GM21390 (cell line): Measurements from ENCODE around the gene XPNPEP1.

Experiments
- ATAC-seq: cut with Tn5 transposase; IDR thresholded peaks from one replicate; pipeline ENCODE4 v1.9.1; 2021; ENCODE audit not compliant: unreplicated experiment

Gene XPNPEP1

DNA sequence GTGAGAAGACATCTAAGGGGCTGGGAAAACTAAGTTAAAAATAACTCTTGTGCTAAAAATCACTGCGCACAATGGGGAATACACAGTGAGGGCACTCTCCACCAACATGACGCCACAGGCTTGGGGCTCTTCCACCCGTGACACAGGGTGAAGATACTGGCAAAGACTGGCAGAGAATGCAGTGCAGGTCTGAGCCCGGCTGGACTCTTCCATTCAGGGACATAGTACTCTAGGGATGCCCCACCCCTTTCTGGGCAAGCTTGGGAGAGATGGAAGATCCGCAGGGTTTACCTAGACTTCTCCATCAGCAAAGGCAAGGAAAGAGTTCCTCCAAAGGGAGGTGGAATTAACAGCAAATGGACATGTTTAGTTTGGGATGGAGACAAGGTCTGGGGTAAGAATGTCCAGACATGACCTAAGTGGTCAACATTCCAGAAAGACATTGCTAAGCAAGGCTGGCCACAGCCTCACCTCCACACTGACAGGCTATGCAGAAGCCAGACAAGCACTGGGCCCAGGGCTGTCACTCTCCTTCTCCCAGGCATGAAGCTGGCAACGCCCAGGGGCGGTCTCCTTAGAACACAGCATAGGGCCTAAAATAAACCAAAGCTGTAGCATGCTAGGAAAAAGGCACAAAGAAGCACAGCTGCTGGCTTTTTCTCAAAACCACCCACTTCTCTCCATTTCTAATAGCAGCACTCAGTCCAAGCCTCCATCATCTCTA lies 28.1 kb downstream of the XPNPEP1 start:
- ATAC-seq = no peak

DNA sequence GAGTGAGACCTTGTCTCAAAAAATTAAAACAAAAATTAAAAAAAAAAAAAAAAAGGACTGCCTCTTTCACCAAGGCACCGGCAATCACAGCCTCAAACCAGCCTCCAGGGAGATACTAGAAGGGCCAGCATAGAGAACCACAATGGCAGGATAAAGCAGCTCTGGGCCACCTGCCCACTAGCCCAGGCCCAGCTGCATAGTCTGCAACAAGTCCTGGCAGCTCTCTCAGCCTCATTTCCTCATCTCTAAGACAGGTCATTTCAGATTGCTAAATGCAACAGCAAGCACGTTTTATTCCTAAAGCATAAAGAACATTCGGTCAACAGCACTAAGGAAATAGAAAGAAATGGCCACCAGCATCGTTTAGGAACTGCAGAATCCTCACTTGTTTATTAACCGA lies 28.8 kb downstream of the XPNPEP1 start:
- ATAC-seq = no peak

DNA sequence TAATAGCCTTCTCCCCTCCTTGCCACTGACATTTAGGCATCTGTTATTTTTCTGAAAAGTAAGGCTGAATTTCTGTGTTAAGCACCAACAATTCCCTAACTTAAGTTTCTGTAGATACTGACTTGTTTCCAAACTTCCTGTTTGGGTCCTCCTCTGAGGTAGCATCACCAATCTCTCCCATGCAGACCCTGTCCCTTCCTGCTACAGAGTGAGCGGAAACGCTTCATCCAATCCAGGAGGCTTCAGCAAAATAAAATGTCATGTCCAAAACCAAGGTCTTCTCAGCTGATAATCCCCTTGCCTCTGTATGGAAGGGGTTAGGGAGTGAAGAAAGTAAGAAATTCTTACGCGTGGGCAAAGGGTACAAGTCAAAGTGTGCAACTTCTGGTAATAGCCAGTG lies 29.9 kb downstream of the XPNPEP1 start:
- no peak for ATAC-seq

DNA sequence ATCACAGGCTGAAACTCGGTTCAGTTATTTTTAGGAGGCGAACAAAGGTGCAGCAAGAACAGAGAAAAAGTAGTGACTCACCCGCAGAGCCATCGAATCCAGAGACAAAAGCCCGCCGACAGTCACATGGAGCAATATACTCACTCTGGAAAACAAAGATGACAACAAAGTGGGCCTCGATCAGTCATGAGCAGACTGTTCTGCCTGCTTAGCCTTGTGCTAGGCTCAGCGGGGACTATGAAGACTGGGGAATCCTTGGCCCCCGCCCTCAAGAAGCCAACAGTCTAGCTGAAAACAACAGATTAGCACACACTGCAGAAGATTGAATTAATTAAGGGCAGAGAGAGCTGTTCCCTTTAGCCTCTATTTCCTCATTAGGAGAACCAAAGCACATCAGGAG lies 30.4 kb downstream of the XPNPEP1 start:
- no peak for ATAC-seq

DNA sequence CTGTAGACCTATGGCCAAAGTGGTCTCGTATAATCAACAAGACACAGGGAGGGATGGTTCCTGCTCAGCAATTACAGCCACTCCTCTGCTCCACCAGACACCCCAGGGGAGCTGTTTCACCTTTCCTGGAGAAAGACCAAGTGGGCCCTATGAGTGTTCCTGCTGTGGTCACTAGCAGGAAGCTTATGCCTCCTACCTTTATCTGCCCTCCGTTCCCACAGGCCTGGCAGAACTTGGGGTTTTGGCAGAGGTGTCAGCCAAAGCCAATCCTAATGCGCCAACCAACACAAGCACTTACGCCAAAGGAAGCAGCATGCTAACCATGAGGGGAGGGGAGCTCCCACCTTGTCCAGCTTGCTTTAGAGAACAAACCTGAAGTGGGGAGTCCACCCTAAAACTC lies 31.2 kb downstream of the XPNPEP1 start:
- no peak for ATAC-seq

DNA sequence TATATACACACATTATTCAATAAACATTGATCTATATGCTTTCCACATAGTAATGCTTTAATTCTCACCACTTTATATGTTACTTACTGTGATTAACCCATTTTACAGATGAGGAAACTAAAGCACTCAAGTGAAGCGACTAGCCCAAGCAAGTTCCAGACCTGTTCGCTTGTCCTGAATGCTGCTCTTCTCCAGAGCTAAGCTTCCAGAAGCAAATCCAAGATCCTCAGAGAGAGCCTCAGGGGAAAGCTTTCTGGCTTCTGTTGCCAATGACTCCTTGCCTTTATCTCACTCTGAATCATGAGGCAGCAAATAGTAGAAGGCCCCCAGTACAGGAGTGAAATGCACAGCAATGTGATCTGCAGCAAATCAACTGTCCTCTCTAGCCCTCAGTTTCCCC lies 32.2 kb downstream of the XPNPEP1 start:
- ATAC-seq = no peak

DNA sequence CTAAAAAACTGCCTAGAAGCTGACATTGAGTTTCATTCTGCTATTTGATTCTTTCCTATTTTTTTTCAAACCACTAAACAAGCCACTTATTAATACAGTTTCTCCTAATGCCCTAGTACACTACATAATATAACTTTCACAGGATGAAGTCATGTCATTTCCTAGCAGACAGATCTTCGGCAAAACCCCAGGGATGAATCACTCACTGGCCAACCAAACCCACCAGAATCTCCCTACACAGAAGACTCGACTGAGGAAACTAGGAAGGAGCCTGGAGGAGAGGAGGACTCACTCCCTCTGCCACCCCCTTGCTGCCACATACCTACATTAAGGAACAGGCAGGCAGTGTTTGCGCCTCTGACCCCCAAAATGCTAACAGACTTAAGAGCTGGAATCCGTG lies 33.4 kb downstream of the XPNPEP1 start:
- no peak for ATAC-seq

DNA sequence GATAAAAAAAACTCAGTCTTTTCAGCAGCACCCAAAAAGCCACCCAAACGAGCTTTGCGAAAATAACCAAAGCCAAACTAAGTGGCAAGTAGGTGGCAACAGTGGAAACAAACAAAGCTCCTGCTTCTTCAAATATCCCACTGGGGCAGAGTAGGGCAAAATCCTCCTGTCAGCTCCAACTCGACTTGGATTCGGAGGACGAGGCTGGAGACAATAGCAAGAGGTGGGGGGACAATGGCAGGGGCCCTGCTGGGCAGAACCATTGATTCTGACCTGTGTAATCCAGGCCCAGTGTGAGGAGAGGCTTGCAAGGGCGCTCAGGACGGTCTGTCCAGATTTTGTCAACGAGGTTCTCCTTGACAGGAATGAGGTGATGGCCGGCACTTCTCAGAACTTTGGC lies 35.5 kb downstream of the XPNPEP1 start:
- no peak for ATAC-seq

DNA sequence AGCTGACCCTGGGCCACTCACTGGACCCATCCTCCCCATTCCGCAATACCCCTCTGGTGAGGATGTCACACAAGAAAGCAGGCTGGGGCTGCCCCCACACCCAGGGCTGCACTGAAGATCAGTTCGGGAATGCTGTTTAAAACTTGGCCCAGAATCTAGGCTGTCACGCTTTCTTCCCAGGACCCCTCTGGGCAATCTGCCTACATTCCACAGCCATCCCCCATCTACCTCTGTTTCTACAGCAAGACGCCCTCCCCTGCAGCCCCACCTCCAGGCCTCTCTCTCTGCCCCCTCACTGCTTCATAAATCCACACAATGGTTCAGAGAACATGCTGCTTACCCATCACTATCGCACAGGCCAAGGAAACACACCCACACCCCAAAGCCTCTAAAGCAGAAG lies 36.1 kb downstream of the XPNPEP1 start:
- no peak for ATAC-seq

DNA sequence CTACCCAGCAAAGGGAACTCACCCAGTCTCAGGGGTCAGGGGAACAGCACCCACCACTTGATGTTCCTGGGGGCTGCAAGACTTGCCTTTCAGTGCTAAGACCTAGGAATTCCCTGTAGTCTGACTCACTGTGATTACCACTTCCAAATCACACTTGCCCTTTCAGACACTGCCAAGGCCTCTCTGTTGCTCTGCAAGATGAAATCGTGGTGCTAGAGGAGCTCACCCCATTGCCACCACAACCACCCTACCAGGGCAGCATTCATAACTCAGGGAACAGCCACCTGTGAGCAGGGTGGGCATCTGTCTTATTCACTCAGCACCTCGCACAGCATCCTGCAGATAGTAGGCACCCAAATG lies 36.5 kb downstream of the XPNPEP1 start:
- ATAC-seq = no peak

DNA sequence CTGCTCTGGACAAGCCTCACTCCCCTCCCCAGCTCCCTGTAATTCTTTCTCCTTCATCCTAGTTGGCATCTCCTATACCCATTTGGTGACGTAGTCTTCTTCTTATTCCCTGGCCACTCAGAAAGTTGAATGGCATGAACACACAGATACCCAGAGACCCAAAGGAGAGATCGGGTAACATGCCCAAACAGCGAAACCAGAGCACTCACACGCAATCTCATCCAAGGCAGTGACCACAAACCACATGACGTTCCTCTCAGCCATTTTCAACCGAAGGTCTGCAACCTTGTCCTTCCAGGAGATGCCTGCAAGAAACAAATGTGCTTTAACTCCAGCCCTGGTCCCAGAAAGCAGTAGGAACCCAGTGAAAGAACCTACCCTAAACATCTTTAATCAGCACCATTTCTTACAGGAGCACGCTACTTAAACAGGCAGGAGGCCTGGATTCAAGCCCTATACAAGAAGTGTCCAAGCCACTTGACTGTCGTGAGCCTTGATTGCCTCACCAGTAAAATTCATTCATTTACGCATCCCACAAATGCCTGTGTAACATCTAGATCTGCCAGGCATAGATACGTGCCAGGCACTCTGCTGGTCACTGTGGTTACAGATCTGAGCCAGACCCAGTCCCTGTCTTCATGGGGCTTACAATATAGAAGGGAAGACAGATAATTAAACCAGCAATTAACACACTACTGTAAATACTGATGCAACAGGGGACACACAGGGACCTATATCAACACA lies 37.1 kb downstream of the XPNPEP1 start:
- ATAC-seq = no peak

DNA sequence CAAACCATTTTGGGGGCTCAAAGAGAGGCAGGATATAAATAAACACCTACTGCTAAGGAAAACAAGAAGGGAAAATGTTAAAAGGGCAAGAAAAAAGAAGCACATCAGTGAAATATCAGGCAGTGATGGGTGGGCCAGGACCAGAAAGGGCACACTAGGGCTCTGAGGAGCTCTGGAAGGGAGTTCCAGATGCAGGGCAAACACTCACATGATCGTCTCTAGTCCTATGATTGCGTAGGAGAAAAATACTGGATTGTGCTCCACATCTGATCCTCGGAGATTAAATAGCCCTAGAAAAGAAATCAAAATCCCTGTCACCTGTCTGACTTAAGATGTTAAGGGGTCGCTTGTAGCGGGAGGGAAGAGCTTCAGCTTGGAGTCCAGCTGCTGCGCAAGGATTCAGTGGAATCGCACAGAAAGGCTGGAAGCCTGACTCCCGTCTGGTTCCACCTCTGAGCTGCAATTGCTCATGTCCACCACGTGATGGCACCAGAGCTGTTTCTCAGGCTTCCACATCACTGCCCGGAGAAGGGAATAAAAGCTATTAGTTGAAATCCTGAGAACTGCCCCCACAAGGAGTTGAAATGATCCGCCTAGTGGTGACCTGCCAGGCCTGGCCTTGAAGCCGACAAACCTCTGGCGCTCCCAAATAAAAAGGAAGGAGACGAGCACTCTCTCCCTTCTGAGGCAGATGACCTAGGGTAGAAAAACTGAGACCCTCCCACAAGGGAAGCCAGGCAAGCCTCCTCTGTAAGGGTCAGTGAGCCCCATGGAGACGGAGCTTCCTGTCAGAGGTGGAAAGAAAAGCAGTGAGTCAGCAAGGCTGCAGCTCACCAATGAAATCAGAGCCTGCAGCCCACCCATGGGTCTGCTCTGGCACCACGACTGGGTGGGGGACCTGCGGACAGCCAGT lies 39.2 kb downstream of the XPNPEP1 start:
- peak; percentile 72 for ATAC-seq

DNA sequence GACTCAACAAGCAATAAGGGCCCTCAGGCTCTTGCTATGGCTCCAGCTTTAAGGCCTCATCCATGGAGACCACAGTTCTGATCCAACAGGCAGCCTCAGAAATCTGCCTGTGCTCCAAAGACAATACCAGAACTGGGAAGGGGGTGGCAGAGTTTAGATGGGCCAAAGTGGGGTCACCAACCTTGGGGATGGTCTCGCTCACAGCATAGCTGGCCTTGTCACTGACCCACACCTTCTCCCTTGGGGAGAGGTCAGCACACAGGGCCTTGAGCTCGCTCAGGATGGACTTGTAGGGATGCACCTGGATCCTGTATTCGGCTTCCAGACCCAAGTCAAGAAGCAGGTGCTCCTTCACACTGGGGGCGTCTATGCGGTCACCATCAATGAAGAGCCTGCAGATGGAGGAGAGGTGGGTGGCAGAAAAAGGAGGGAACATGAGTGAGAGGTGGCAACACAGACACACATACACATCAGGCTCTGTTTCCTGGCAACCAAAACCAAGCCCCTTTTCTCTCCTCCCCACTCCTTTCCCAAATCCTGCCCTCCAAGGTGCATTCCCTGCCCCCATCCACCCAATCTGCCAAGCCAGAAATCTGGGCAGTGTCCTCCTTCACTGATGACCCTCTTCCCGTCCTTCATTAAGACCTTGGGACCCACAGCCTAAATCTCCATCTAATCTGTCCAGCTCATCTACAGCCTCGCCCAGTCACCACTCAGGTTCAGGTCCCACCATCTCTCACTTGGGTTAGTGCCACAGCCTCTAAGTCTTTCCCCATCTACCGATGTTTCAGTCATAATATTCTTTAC lies 40.9 kb downstream of the XPNPEP1 start:
- no peak for ATAC-seq

DNA sequence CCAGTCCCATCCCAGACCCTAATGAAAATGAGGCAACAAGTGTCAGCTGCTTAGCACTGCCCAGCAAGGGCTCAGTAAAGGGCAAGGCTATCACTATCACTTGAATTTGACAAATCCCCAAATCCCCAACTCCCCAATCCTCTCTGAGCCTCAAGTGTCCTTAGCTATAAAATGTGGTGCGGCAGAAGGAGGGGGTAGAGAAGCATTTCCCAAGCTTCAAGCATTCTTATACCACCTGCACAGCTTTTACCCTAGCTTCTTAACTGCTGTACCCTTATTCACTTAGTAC lies 41.6 kb downstream of the XPNPEP1 start:
- ATAC-seq = no peak

DNA sequence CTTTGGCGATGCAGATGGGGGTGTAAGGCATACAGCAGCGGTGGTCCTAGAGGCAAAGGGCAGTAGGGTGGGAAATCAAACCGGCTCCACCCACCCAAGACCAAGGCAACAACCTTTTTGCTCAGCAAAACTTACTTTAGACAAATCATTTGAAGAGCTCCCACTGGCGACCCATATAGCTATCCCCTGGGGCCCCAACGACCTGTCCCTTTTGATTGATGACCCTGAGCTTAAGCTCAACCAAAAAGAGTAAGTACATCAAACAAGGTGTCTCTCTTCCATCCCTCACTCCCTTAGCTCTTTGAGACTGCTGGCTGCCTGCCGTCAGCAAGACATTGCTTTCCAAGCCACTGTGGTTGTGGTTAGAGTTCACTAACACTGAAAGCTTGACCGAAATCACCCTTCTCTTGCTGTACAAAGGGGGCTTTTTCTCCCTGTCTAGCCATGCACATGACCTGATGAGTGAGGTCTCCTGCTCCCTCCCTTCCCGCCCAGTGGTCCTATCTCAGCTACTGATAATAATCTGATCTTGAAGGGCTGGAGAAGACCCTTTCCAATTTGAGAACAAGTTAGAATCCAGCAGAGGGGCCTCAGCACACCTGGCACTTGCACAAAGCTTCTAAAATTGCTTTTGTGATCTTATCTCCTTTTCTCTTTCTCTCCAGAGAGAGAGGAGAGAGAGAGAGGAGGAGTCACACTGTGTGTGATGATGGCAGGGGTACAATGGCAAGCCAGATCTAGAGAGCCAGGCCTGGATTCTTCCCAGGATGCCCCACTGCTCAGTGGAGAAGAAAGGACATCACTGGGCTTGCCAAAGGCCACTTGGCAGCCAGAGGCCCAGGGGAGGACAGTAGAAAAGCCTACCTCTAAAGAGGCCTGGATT lies 42.2 kb downstream of the XPNPEP1 start:
- peak; percentile 69 for ATAC-seq

DNA sequence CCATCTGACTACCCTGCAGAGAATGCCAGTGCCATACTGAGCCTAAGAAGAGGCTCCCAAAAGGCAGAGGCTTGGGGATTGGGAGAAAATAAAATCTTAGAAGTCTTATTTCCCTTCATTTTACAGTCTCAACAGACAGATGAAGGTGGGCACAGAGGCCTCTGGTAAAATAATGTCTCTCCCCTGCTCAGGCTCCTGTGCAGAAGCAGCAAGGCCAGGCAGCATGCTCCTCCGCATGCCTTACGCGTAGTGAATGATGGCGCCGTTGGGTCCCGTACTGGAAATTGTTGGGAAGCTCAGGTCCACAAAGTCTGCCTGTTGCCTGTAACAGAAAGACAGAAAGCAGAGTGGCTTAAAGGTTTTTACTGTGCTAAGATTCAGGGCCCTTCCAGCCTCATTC lies 45.8 kb downstream of the XPNPEP1 start:
- ATAC-seq = no peak

DNA sequence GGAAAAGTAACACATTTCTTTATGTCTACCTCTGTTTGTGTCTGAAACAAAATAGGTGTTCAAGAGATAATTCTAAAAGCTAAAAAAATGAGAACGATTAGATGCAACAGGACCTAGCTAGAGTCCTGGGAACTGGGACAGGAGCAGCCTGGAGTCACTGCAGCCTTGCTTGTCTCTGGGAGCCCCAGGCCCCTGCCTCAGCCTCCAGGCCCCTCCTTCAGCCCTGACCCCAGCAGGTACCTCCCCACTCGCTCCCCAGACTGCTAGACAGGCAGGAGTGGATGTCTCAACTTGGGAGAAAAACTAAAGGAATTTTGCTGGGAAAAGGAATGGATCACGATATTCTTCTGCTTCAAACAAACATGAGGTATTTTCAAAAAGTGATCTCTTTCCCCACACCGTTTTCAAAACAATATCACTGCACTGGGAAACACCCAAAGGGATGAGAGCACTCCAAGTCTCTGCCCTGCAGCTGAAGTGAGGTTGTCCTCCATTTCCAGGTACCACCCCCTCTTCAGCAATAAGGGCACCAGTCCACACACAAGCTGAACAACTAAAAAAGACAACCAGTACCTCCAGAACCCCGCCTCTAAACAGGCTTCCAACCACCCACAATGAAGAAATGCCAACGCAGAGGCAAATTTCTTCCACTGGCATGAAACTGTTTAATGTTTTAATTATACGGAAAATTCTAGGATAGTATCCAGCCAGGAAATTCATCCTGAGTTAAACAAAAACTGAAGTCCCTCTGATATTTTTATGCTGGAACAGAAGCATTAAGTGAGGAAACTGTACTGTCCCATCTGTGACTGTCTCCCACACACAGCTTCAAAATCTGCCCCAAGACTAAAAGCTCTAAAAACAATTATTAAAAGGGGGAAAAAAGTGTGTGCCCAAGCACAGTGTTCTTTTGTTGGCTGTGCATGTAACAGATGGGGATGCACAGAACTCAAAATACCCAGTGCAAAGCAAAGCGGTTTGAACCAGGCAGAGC lies 47.2 kb downstream of the XPNPEP1 start:
- no peak for ATAC-seq

DNA sequence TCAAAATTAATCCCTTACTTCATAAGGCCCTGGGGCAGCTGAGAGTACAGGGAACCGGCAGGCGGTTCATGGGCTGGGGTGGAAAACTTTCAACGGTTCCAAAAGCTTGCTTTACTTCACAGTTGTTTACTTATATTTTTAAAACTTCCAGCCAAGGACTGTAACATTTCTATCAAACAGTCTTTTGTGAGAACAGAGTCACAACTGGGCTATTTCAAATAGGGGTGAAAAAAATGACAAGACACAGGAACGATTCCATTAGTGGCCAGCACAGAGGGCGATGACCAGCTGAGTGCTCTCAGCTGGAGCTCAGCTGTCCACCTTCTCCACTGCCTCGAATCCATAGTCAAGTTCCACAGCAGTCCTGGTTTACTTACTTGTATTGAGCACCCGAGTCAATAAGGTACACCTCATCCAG lies 48.2 kb downstream of the XPNPEP1 start:
- no peak for ATAC-seq

DNA sequence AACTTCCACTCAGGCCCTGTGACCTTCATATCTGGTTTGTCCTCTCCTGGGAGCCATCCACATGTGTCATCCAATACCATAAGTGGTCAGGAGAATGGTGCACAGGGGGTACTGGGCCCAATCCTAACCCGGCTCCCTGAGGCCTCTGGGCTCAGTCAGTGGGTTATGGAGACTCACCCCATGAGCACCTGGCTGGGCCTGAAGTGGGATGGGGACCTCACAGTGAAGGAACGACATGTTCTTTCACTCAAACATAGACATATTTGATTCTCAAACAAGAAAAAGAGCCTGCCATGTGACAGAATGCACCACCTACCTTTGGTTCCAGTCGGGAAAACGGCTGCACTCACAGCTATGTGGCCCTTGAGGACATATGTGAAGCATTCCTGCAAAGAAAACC lies 51.8 kb downstream of the XPNPEP1 start:
- ATAC-seq = no peak
